NCI-H128 (cell line): ENCODE results near the gene MYO1E.
"Not testable (repeated sequence)": the region's sequence is repeated elsewhere in the genome, so short reads cannot be mapped to it uniquely, and the experiment has no call there.

Experiments used
- DNase-seq: peaks from one replicate; lab custom pipeline; 2025; ENCODE audit not compliant: unreplicated experiment; lab: John Stamatoyannopoulos, UW

MYO1E gene

DNA sequence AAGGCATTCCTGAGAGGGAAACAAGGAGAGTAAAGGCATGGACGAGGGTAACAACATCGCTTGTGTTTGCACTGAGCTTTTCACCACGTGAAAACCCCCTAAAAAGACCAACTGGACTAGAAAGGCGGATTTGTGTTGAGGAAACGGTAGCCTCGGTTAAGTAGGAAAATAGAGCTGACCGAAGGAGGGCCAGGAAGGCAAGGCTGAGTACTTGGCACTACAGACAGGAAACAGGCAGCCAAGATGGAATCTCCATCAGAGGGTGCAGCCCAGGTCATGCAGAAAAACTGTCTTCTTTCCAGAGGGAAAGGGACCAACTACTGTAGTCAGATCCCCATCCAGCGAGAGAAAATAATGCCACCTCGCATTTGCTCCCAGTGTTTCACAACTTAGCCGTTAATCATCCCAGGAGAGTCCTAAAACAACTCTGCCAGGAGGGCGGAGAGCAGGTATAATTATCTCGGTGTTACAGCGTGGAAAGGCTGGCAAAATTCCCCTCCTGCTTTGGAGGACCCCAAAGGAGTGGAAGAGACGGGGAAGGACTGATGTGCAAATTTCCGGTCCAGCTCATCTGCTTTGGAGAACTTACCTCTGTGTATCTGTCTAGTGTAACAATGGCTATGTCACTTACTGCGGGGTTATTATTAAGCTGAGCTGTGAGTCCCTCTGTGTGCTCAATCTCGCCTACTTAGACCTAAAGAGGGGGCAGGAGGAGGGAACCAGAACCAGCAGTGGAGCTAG is 77.2 kb downstream of the MYO1E start:
- no peak for DNase-seq

DNA sequence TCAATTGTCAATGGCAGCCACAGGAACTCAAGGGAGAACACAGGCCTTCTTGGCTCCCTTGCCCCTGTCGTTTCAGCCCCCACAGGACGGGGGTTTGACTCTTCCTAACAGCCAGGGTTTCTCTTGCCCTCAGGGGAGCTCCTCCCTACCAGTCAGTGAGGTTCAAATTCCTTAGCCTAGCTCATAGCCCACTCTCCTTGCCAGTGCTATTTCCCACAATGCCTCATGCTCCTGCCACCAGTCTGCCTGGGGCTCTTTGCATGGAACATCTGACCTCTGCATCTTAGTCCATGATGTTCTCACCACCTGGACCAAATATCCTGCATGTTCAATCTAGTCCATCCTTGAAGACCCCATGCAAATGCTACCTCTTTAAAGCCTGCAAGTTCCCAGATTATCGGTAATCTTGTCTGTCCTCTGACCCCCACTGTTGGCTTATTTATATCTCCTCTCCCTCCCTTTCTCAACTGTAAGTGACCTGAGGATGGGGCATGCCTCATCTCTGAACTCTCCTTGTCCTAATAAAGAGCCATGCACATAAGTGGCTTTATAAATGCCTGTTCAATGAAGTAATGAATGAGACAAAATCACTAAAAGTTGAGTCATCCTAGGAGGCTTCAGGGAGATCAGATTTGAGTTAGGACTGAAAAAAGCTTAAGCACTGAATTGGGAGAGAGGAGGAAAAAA is 78.0 kb downstream of the MYO1E start:
- no peak for DNase-seq

DNA sequence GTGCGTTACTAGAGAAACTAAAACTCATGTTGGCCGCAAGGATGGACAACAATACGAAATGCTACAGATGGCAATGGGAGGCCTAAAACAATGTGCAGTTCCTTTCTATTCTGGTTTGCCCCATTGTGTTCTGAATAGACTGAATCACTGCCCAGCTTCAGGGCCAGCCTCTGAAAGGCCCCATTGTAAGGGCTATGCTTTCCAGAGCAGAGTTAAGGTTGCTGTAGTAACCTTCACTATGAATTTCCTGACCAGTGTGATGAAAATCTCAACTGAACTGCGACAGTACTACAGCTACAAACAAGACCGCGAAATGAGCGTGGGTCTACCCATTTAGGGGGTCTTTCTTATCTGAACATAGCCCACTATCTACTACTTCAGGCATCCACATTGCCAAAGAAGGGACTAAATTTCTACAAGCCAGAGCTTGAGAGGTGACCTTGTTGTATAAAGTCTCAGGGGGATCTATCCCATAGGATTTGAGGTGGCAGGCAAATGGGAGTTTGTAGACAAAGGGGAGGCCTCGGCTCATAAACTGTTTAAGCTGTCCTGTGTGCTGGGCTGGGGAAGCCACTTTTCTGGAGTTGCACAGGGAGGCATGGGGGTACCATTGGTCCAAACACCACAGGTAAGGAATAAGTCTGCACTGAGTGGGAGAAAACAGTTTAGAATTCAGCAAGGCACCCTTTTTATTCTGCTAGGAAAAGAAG is 80.1 kb downstream of the MYO1E start:
- no peak for DNase-seq

DNA sequence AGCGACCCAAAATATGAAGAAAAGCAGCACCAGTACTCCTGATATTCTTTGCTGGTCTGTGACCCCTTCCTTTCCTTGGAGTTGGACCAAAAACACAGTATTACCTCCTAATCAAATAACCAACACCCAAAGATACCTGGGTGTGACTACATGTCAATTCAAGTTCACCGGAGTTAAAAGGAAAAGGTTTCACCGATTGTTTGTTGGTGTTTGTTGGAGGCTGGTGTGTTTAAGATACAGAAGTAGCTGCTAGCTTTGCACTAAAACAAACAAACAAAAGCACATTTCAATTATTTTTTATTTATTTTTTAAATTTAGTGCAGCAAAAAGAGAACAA is 81.5 kb downstream of the MYO1E start:
- no peak for DNase-seq

DNA sequence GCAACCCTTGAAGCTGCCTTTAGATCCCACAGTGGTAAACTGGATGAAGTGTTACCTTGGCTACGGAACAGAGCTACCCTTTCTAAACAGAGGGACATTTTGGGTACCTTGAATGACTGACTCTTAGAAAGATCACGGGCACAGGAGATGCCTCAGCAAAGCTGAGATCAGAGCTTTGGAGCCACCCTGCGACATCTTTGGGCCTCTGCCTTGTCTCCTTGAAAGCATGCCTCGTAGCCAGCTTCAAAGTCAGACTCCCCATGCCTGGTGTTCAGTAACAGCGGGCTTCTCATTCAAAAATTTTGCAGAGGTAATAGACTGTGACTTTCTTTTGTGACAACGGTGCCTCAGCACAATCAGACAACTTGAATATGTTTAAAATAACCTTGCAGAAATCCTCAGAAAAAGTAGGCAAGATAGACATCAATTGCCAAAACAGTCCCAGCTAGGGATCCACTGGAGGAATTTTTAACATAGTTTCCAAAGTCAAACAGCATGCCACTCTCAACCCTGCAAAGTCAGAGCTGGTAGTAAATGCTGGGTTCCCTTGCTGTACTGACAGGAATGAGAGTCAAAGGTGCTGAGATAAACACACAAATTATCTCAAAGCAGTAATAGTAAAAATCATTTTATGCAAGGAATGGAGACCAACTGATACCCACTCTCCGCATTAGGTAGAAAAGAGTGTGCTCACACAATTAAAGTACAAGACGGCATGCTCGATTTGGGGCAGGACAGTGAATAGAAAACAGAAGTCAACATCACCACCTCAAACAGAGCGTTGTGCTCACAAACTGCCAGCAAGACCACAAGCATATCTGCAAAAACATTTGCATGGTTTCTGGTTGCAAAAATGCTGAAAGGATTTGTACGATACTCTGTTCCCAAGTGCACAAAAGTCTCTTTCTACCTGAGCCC is 82.1 kb downstream of the MYO1E start:
- DNase-seq = no peak

DNA sequence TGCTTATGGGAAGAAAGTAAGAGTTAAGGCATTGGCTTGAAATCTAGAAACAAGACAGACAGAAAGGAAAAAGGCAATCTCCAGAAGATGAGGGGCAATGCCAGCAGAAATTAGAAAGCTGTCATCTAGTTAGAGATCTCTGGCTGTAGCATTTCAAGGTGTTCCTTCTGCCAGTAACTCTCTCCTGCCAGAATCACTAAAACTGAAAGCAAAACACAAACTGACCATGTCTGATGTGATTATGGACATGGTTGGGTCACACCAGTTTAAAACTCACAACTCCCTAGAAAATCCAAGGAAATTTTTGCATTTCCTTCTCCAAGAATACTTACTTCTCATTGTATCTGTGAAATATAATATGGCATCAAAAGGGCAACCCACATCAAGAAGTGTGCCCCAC is 83.1 kb downstream of the MYO1E start:
- DNase-seq = no peak

DNA sequence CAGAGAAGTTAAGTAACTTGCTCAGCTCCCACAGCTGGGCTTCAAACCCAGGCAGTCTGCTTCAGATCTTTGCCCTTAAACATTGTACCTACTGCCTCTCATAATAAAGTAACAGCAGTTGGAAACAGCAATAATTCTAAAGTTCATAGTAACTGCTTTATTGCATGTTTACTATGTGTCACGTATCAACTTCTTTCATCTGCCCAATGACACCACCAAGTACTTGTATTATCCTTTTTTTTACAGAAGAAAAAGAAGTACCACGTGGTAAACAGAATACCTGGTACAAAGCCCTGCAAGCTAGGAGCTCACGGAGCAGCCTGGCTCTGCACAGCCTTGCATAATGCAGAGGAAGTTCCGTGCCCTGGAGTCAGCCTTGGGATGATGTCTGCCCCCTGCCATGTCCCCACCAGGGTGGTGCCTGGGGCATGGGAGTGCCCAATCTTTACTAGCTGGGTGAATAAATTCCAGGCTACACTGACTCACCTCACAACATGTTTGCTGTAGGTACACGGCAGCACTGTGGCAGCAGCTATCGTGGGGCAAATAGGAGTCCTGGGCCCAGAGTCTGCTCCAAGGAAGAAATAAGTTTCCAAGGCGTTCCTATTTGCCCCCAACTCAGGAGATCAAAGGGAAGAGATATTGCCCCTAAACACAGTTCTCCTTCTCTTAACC is 88.8 kb downstream of the MYO1E start:
- DNase-seq = no peak

DNA sequence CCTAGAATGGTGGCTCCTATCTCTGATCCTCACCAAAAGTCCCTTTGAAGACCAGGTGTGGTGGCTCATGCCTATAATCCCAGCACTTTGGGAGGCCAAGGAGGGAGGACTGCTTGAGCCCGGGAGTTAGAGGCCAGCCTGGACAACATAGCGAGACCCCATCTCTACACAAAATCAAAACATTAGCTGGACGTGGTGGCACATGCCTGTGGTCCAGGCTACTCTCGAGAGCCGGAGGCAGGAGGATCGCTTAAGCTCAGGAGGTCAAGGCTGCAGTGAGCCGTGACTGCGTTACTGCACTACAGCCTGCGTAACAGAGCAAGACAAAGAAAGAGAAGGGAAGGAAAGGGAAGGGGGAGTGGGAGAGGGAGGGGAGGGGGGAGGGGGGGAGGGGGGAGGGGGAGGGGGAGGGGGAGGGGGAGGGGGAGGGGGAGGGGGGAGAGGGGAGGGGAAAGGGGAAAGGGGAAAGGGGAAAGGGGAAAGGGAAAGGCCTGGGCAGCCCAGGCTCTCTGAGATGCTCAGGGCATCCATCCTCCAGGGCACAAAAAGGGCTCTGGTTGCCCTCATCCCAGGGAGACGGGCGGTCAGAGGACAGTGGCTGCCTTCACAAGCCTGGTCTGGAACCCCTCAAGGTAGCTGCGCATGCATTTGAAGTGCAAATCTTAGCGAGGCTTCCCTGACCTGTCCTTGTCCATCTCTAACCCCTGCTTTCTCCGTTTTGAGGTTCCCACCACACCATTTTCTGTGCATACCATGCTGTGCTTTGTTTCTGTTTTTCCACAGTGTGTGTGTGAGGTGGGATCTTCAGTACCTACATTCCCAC is 89.9 kb downstream of the MYO1E start:
- DNase-seq = no peak

DNA sequence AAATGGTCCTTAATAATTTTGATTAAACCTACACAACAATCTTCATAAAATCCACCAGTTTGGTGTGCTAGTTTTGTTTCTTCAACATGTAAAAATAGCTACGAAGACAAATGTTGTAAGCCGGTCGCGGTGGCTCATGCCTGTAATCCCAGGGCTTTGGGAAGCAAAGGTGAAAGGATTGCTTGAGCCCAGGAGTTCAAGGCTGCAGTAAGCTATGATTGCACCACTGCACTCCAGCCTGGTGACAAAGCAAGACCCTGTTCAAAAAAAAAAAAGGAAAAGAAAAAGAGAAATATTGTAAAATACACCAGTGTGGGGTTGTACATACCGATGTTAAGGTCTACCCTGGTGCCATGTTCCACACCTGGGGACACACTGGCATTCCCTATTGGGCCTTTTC is 91.0 kb downstream of the MYO1E start:
- DNase-seq = no peak

DNA sequence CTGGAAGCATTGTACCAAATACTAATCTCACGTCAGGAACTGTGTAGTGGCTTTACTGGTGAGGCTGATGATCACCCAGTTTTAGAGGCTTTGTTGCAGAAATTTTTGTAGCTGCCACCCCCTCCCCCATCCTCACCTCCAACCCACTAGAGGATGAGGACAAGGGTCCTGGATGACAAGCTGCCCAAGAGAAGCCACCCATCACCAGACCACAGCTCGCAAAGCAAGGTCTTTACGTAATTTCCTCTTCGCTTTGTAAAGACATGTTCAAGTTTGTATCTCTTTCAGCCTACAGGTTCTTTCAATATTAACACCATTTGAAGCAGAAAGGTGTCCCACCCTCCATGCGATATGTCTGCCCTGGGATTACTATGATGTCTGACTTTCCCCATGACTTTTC is 91.8 kb downstream of the MYO1E start:
- no peak for DNase-seq

DNA sequence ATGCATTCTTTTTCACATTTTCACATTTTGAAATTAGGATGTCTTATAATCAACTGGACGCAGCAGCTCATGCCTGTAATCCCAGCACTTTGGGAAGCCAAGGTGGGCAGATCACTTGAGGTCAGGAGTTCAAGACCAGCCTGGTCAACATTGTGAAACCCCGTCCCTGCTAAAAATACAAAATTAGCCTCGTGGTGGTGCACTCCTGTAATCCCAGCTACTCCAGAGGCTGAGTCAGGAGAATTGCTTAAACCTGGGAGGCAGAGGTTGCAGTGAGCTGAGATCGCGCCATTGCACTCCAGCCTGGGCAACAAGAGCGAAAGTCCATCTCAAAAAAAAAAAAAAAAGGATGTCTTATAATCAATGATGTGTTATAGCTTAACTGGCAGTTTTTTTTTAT is 92.4 kb downstream of the MYO1E start:
- DNase-seq = not testable (repeated sequence)

DNA sequence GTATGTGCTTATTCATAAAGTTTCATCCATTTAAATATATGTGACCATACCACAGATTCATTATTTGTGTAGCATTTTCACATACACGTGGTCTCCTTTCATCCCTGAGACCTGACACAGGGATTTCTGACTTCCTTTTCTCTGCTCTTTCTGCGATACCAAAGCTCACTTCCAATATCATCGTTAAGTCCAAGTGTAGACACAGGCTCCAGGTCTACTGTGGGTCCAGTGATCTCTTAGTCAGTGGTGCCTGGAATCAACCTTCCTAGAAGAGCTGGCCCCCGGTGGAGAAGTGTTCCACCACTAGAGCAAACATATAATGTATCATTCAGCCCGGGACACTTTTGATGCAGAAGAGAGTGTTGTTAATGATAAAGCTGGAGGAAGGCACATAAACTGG is 93.6 kb downstream of the MYO1E start:
- no peak for DNase-seq

DNA sequence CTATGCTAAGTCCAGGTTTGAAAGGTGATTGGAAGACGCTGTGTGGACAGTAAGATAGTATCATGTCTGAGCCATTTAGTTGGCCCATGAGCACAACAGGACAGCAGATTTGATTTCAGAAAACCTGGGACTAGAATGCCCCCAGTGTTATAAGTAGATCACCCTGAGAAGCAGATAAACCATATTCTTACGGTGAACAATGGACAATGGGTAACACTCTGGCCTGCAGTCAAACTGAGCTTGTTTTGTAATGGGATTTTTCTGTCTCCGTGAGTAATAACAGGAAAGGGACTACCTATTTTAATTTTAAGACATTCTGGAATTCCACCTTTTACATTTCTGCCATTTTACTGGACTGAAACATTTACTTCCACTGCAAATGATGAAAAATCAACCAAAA is 94.6 kb downstream of the MYO1E start:
- DNase-seq = no peak

DNA sequence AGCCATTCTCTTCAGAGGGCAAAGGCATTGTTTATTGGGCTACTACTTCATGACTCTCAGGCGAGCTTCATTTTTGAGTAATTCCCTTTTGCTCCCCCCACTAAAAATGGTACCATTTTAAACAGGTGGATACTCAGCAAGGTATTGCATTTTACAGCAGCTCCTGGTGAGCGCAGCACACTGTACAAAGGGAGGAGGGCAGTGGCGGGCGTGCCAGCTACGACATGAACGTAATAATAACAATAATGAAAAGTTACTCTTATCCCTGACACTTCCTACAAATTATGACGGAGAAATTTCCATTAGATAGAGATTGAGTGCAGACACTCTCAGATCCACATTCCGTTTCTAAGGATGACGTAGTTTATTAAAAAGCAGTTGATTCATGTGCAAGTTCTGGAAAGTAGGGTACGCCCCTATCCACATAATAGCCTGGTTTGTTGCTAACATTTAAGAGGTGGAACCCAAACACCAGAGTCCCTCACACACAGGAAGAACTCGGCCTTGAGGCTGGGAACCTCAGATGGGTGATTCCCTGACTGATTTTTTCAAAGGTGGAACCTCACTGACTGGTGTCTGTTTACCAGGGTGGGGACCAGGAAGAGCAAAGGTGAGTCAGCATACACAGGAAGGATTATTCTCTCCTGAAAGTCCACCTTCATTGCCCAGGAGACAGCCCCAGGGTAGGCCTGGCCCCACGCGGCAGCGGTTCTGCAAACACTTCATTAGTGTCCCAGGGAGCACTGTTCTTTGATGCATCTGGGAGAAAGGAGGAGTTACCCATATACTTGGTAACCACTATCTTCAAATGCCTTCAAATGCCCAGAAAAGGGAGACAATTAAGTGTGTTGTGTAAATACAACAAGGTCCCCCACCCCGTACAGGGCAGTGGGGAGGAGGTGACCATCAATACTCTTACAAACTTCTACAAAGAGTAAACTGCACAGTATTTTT is 96.2 kb downstream of the MYO1E start:
- DNase-seq = no peak

DNA sequence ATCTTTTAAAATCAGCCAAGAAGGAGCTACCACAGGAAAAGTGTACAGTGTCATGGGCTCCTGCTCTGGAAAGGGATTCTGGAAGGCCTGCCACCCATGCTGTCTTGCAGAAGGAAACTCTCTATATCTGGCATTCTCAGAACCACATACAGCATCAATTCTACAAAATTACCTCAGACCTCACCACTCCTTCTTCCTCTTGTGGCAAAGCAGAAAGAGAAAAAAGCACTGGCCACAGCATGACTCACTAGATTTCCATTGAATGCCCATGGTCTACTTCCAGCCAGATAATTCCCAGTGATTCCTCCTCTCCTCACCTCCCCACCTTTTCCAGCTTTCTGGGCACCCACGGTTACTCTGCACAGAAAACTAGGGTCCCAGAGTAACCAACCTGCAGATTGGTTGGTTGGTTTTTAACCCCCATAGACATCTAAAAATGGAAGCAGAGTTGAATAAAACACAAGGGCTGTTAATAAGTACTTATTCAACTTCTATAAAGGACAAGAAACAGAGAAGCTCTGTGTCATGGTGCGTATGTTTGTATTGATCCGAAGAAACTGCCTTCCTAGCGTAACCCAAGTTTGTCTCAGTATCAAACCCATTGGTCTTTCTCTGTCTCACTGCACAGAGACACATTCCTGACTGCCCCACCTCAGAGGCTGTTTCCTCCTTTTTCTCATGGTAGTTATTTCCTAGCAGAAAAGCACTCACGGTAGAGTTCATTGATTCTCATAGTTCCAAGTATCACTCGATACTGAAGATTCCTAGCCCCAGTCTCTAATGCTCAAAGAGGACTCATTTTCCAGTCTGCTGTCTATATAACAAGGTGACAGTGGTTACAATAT is 98.3 kb downstream of the MYO1E start:
- no peak for DNase-seq

DNA sequence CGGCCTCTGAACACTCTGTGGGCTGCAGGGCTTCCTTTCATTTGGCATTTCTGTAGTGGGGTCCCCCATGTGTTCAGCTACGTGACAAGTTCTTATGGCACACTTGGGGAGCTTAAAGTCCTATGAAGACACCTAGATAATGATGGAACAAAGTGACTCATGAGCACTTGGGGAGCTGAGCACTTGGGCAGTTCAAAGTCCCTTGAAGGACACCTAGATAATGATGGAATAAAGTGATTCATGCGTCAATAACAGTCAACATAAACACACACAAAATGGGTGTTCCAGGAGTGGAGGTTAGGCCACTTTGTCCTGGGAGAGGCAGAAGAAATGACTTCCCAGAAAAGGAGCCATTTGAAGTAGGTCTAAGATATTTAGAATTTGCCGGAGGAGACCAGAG is 99.4 kb downstream of the MYO1E start:
- DNase-seq = no peak

DNA sequence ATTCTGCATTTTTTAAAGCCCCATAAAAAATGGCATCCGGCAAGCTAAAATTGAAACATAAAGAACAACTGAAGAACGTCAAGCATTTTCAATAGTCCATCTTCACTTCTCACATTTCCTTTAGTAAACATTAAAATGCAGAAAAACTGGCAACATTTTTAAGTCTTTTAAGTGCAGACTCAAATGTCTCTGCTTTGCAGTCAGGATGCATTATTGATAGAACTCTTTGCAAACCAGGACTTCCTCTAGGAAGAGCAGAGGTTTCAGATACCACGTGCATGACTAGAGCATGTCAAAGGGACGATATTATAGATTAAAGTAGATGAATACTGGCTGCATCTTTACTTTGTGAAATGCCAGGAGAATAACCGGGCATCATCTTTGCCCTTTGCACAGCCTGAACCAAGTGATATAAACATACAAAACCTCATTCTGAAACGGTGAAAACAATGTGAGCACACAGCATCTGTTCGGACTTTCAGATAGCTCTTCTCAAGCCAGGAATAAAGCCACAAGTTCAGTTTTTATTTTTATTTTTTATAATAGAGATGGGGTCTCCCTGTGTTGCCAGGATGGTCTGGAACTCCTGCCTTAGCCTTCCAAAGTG is 101.0 kb downstream of the MYO1E start:
- DNase-seq = no peak
